Gastroesophageal sphincter (tissue), 2 donors: ENCODE data around the gene CARNS1.

Experiments used
- EP300 ChIP-seq: sonication (generic); formaldehyde crosslinking; IDR thresholded peaks from one replicate; pipeline ENCODE4 v1.6.1; 2017; ENCODE audit warnings: antibody characterized with exemption, mild to moderate bottlenecking
- POLR2AphosphoS5 ChIP-seq: sonication (generic); formaldehyde crosslinking; IDR thresholded peaks from one replicate; pipeline ENCODE4 v1.6.1; 2017; ENCODE audit warnings: antibody characterized with exemption

DNA sequence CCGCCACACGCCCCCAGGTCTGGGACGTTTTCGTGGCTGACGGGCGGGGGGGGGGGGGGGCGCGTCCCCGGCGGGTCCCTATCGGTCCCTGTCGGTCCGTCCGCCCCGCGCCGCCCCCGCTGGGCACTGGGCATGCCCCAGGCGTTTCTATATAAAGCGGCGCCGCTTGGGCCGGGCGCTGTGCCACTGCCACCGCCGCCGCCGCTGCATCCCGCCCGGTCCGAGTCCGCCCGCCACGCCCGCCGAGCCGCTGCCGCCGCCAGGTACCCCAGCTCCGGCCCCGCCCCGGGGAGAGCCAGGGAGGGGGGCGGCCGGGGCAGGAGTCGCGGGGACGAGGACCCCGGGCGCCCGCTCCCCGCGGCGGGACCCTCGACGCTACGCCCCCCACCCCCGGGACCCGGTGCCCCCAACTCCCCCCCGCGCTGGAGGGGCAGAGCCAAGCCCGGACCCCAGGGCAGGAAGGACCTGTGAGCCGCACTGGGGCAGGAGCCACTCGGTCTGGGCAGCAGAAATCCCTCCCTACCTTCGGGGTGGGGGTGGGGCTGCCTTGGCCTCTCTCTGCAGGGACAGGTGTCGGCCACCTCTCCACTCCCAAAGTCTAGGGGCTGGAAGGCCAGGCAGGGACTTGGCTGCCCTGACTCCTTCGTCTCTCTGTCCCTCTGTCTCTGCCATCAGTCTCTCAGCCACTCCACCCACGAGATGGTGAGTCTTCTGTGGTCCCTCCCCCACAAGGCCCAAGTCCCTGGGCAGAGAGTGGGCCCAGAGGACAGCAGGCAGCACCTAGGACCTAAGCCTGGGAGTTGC is at the start of gene CARNS1:
- TF ChIP-seq EP300 (no peak), POLR2AphosphoS5 (no peak)
